Kidney tubule cell (primary cell): ENCODE data around the gene DSC3.

Source experiments
- DNase-seq: peaks from one replicate; pipeline ENCODE4 v3.0.0-alpha.2; 2018; ENCODE audit warnings: low spot score

The DSC3 gene

DNA sequence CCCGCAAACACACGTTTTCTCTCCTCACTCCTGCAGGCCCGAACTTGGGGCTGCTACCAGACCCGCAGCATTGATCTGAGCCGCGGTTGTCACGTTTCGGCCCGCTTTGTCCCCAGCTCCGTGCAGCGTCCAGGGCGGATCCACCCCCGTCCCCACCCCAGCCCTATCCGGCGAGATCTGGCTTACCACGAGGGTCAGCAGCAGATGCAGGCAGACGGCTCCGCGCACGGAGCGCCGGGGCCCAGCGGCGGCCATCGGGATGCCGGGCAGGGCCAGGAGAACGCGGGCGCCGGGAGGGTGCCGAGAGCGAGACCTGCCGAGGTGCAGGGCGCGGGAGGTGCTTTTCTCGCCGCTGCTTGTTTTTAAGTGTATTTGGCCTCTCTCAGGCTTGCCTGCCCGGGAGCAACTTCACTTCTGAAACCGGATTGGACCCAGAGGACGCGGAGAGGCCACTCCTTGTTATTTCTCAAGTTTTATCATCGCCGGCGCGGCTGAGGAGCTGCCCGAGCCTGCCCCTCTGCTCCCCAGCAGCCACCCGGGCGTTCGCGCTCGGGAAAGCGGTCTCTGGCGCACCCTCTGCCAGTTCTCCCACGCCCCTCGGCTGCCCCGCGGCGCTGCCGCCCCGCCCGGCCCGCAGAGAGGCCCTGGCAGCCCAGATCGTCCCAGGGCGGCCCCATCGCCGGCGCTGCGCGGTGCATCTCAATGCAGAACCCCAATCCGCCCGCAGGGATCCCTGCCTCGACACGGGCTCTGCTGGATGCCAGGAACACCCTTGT lies at the start of gene DSC3:
TSS of gene DSC3 (minus strand) at position 337 of the 776 bp plus-strand sequence. CDS start at position 255, 82 bp downstream.
- peak; percentile 25 for DNase-seq

DNA sequence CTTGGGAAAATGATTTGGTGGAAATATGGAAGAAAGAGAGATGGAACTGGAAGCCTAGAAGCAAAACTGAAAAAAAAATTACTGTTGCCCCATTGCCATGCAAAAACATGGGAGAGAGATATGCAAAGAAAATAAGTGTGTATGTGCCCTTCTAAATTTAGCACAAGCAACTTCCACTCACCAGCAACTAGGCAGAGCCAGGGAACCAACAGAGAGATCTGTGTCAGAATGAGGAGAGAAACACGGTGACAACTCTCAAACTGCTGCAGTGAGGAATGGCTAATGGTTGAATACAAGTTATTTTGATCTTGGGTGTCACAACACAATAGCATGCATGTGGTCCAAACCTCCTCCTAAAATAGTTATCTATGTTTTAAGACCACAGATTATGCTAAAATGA lies 48.8 kb upstream of the DSC3 start:
- no peak for DNase-seq

GRCh38 chr18:31088532-31088931 lies 46.0 kb upstream of the DSC3 start:
- no peak for DNase-seq

DNA sequence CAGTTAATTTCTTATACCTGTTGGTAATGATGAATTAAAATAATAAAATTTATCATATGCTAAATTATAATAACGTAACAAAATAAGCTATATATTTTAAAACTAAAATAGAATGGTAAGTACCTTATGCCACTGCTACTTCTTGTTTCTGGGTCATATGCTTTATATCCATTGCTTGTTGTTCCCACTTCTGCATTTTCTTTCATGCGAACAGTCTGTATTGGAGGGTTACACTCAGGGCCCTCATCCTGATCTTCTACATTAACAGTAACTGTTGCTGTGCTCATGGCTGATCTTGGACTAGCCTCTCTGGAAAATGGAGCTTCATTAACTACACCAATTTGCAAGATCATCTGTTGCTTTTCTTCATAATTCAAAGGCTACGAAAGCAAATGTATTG lies 37.4 kb upstream of the DSC3 start:
- DNase-seq, result no peak

- DNase-seq, result no peak
Observed at GRCh38 chr18:31077878-31078277, 35.3 kb upstream of the DSC3 start.

- DNase-seq, result peak; percentile 4
Observed at GRCh38 chr18:31072175-31072574, 29.6 kb upstream of the DSC3 start.

DNA sequence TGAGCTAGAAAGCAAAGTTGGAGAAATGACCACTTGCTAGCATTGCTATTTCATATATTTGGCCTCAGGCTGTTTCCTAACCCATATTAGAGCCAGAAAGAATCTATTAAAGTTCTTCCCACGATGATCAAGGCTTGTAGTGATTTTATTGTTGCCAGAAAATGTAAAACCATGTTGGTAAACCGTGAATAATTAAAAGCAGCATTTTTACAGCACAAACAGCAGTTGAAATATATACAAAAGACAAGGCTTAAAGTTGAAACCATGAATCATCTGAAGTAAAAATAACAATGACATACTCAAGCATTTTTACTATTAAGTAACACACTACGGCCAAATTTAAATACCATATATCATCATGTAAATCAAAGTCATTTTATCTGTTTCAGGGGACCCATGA lies 27.7 kb upstream of the DSC3 start:
- no peak for DNase-seq

GRCh38 chr18:31066266-31066665 lies 23.7 kb upstream of the DSC3 start:
- no peak for DNase-seq

GRCh38 chr18:31065036-31065773 lies 22.7 kb upstream of the DSC3 start:
- DNase-seq, result no peak

- DNase-seq, result no peak
Observed at GRCh38 chr18:31064130-31064529, 21.6 kb upstream of the DSC3 start.

GRCh38 chr18:31061945-31062344 lies 19.4 kb upstream of the DSC3 start:
- no peak for DNase-seq

DNA sequence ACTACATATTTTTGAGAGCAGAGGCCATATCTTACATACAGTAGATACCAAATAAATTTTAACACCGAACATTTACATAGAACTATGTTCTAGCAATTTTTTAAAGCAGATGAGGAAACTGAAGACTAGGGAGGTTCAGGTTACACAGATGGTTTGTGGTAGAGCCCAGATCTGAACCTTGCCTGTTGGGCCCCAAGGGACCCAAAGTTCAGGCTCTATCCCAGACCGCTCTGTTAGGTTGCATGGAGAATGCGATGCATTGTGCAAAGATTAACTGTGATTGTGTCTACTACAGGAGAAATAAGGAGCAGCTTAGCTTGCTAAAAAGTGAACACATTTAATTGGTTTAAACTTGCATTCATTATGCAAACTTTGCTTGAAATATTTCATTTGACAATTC lies 16.4 kb upstream of the DSC3 start:
- DNase-seq, result no peak

DNA sequence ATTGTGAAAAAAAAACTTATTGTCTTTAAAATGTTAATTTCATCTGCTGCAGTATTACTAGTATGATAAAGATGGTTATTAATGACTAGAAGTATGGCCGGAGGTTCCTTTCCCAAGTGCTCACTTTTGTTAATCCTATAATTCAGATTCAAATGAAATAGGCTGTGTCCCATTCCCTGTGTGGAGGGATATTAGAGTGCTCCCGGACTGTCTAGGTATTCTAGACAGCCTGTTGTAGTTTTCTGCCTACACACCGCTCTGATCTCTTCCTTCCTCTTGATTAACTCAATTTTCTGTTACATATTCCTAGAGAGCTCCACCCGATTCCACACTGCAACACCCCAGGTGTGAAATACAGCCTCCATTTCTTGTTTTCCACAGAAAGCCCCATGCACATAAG lies 15.4 kb upstream of the DSC3 start:
- no peak for DNase-seq

- DNase-seq, result no peak
Observed at GRCh38 chr18:31057051-31057450, 14.5 kb upstream of the DSC3 start.

- DNase-seq, result no peak
Observed at GRCh38 chr18:31056296-31056695, 13.8 kb upstream of the DSC3 start.

DNA sequence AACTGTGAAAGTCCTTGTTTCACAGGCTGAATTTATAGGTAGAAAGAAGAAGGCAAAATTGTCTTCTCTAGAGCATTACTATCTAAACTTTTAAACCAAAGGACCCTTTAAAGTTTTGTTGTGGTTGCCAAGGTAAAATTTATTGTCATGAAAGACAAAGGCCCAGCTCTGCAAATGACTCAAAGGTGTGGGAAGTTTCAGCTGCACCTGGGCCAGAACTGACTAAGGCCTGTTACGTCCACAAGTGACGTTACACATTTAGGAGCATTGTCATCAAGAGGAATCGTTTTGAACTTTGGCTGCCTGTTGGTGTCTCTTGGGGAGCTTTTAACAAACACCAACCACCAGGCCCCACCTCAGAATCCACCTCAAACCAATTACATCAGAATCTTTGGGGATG lies 8.1 kb upstream of the DSC3 start:
- DNase-seq, result no peak

DNA sequence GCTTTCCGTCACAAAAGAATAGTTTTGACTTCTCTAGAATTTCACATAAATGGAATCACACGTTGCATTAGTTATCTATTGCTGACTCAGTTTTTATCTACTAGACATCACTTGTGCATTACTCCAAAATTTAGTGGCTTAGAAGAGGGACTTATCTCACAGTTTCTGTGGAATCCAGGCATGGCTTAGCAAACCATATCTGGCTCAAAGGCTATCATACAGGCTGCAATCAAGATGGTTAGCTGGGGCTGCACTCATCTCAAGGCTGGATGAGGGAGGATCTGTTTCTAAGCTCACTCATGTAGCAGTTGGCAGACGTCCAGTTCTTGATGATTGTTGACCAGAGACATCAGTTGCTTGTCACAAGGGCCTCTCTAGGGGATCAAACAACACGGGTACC lies 6.6 kb upstream of the DSC3 start:
- no peak for DNase-seq

DNA sequence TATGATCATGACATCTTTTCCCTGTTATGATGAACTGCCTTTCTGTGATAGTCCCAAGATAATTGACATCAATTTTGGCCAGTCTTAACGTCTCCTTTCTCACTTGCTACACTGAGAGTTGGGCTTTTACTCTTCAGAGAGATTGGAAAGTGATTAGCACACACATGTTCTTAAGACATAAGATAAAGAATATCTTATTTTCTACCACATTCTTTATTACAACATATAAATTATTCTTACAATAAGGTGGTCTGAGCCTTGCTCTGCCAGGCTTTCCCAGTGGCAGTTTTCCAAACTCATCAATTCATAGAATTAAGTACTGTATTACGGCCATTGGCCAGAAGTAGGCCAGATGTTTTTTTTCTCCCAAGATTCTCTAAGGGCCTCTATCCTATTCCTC lies 5.7 kb upstream of the DSC3 start:
- DNase-seq, result no peak

DNA sequence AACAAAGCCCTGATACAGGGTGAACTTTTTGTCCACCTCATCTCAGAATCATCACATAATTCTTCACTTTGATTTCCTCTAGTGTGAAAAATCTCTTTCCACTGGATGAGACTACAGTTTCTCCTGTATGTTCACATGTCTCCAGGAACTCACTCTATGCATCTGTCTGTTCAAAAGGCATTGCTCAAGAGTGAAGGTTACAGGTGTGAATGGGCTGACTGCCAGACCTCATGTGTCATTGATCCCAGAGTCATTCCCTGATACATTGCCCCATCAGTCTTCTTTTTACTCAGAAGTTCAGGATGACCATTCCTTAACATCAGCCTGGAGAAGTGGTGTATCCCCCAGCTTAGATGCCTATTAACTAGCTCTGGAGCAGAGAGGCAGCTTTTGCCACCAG lies 4.4 kb upstream of the DSC3 start:
- DNase-seq, result peak; percentile 23

GRCh38 chr18:31045599-31045998 lies 3.1 kb upstream of the DSC3 start:
- no peak for DNase-seq

GRCh38 chr18:31044926-31045325 lies 2.4 kb upstream of the DSC3 start:
- no peak for DNase-seq

- no peak for DNase-seq
Observed at GRCh38 chr18:31043709-31044108, 1.2 kb upstream of the DSC3 start.

DNA sequence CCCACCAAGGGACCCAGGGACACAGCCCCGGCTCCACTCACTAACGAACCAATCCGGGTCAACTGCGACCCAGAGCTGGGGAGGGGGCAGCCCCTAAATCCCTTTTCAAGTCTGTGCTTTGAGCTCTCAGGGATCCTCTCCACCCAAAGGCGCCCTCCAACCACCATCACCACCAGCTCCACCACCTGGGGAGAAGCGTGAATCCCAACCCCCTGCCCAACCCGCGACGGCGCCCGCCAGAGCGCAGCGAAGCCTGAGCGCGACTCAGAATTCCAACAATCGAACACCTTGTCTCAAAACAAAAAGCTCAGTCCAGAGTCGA lies 497 bp downstream of the DSC3 start:
- no peak for DNase-seq
